ENCODE data around the gene COLEC12. TPM values are rescaled to one million over a fixed set of nuclear protein-coding genes. Genes with fewer than 3 reads are reported as not detected.

The COLEC12 gene
- total RNA-seq, 5 donors from 2014 or later (not counting 1 experiment from before 2014, with no cell fraction given): 0.07 to 0.32 TPM; not detected in 3

DNA sequence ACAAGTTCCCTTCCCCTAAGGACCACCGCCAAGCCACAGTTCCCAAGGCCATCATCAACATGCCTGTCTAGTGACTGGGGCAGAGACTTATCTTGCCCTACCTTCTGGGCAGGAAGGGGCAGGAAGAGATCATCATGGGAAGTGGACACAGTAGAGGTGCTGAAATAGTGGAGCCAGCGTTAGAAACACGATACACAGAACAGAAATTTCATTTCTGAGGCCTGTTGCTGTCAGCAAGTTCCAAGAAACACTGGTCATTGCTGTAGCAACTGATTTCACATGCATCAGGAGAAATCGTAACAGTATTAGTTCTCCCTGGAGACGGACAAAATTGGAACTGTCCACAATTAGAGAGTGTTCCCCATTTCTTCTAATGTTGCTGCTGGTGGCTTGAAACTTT is 83.0 kb downstream of the COLEC12 start:
- ATAC-seq (replicated peaks in 1 of 4) (no peak), DNase-seq (no peak)
- 82% methylated on average over 4 of the region's 5 CpGs for WGBS (ENCODE audit: insufficient coverage)
- Histone ChIP-seq H3K4me1 (ENCODE audit: control insufficient read depth in 1 of 2, extremely low read depth in 1 of 2, insufficient read depth in 2 of 2, low read length in 2 of 2) (no peaks in the 10 kb centered on the region), H3K27me3 (replicated peaks in 1 of 2; ENCODE audit: control insufficient read depth in 2 of 2, extremely low read depth in 1 of 2, insufficient read depth in 2 of 2, low read length in 1 of 2) (peaks cover 0 to 3% of the 10 kb centered on the region in 2 experiments), H3K27ac (ENCODE audit: low read length) (no peak overlapping the region), H3K9me3 (no peaks in the 10 kb centered on the region), H3K36me3 (ENCODE audit: control insufficient read depth in 2 of 2, extremely low read depth in 1 of 2, insufficient read depth in 1 of 2, low read length in 1 of 2) (no peaks in the 10 kb centered on the region), H3K4me3 (ENCODE audit: control insufficient read depth in 1 of 2, extremely low read depth in 1 of 2, low read length in 1 of 2) (no peak overlapping the region)
- Mint-ChIP-seq H3K4me1 (no peaks in the 10 kb centered on the region), H3K27ac (no peak overlapping the region), H3K36me3 (no peaks in the 10 kb centered on the region), H3K27me3 (peaks cover 0 to 8% of the 10 kb centered on the region in 2 donors), H3K9me3 (peaks cover 0 to 3% (median 0%) of the 10 kb centered on the region in 3 donors), H3K4me3 (no peak overlapping the region)
- POLR2A ChIA-PET: no interaction called here
- CTCF ChIA-PET: no interaction called here

DNA sequence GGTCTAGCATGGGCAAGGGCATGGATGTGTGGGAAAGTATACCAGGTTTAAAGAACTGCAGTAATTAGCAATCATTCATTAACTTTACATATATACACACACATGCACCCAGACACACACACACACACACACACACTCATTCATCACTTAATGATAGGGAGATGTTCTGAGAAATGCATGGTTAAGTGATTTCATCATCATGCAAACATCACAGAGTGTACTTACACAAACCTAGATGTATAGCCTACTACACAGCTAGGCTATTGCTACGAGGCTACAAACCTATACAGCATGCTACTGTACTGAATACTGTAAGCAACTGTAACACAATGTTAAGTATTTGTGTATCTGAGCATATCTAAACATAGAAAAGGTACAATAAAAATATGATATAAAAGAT is 83.6 kb downstream of the COLEC12 start:
- no peak overlapping the region for H3K4me3 Mint-ChIP-seq
- no peak overlapping the region for H3K27ac Mint-ChIP-seq
- H3K27me3 Mint-ChIP-seq: peaks cover under 1 to 8% of the 10 kb centered on the region in 2 donors
- Histone ChIP-seq H3K4me3 (ENCODE audit: control insufficient read depth in 1 of 2, extremely low read depth in 1 of 2, low read length in 1 of 2) (no peak overlapping the region), H3K9me3 (no peaks in the 10 kb centered on the region), H3K4me1 (ENCODE audit: control insufficient read depth in 1 of 2, extremely low read depth in 1 of 2, insufficient read depth in 2 of 2, low read length in 2 of 2) (no peaks in the 10 kb centered on the region), H3K27ac (ENCODE audit: low read length) (no peak overlapping the region), H3K36me3 (ENCODE audit: control insufficient read depth in 2 of 2, extremely low read depth in 1 of 2, insufficient read depth in 1 of 2, low read length in 1 of 2) (no peaks in the 10 kb centered on the region), H3K27me3 (replicated peaks in 1 of 2; ENCODE audit: control insufficient read depth in 2 of 2, extremely low read depth in 1 of 2, insufficient read depth in 2 of 2, low read length in 1 of 2) (peaks cover 0 to 3% of the 10 kb centered on the region in 2 experiments)
- CTCF ChIA-PET: no interaction called here
- no CpG with 5 or more reads among the region's 1 CpG for WGBS (ENCODE audit: insufficient coverage)
- ATAC-seq (replicated peaks in 1 of 4) (no peak), DNase-seq (no peak)
- no peaks in the 10 kb centered on the region for H3K36me3 Mint-ChIP-seq
- H3K4me1 Mint-ChIP-seq: no peaks in the 10 kb centered on the region
- H3K9me3 Mint-ChIP-seq: peaks cover under 1 to 3% (median 3%) of the 10 kb centered on the region in 3 donors
- POLR2A ChIA-PET: no interaction called here

DNA sequence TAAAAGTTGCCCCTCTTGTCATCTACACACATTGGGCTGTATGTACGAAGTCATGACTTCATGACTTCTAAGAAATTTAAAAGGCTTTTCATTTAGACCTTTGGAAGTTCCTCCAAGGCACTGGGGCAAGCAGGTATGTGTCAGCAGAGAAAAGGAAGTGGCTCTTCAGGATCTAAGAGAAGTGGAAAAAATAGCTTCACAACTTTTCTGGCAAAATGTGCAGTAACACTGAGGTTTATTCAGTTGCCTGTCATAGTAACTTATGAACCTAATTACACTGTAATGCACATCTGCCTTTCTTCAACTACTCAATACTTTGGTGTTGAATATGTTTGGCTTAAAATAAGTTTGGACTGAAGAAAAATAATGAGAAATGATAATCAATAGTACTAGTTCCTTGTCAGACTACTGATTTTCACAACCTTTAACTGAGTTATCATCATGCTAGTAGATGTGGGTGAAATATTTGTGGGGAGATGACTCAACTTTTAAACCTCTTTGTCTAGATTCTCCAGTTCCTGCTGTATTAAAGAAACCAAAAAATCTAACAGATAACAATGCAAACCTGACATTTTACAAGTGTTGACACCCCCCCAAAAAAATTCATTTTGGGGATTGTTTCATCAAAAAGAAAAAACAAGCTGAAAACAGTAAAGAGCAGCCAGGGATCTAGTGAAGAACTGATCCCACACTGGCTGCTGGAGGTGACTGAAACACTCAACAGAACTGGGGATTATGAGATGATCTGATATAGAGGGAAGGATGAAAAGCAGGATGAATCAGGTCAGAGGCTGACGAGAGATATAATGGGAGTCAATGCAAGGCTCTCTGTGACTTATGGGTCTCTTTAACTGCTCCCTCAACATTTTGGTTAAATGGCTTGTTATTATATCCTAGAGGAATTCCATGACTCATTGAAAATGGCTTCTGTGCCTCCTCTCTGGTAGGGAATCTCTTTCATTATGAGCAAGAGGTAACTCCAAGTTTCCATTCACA is 84.6 kb downstream of the COLEC12 start:
- H3K36me3 Mint-ChIP-seq: no peaks in the 10 kb centered on the region
- H3K4me1 Mint-ChIP-seq: no peaks in the 10 kb centered on the region
- POLR2A ChIA-PET: no interaction called here
- CTCF ChIA-PET: no interaction called here
- peaks cover 8% of the 10 kb centered on the region in 2 donors for H3K27me3 Mint-ChIP-seq
- no peak overlapping the region for H3K4me3 Mint-ChIP-seq
- no peaks in the 10 kb centered on the region for H3K36me3 ChIP-seq (ENCODE audit: control insufficient read depth in 2 of 2, extremely low read depth in 1 of 2, insufficient read depth in 1 of 2, low read length in 1 of 2)
- DNase-seq: no peak
- H3K9me3 ChIP-seq: no peaks in the 10 kb centered on the region
- H3K9me3 Mint-ChIP-seq: peaks cover 3 to 7% (median 4%) of the 10 kb centered on the region in 3 donors
- H3K27ac ChIP-seq (ENCODE audit: low read length): no peak overlapping the region
- no peak for ATAC-seq (replicated peaks in 1 of 4)
- no CpG with 5 or more reads among the region's 2 CpGs for WGBS (ENCODE audit: insufficient coverage)
- H3K27me3 ChIP-seq (replicated peaks in 1 of 2; ENCODE audit: control insufficient read depth in 2 of 2, extremely low read depth in 1 of 2, insufficient read depth in 2 of 2, low read length in 1 of 2): peaks cover 0 to 5% of the 10 kb centered on the region in 2 experiments
- no peak overlapping the region for H3K4me3 ChIP-seq (ENCODE audit: control insufficient read depth in 1 of 2, extremely low read depth in 1 of 2, low read length in 1 of 2)
- H3K27ac Mint-ChIP-seq: no peak overlapping the region
- H3K4me1 ChIP-seq (ENCODE audit: control insufficient read depth in 1 of 2, extremely low read depth in 1 of 2, insufficient read depth in 2 of 2, low read length in 2 of 2): no peaks in the 10 kb centered on the region

DNA sequence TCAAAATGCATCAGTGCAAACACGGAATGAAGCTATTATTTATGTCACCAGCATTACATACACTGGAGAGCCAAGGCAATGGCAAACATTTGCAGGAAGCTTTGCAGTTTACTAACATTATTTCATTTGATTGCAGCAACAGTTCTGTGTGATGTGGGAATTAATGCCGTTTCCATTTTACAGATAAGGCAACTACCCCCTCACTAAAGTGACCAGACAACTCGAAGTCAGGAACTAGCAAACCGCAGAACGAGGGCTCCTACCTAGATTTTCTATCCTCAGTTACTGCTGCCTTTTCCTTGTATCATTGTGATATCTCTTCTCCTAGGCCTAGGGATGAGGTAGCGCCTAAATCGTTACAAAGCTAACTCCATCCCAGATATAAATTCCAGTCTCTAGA is 85.5 kb downstream of the COLEC12 start:
- Mint-ChIP-seq H3K36me3 (no peaks in the 10 kb centered on the region), H3K27me3 (peaks cover 8 to 9% of the 10 kb centered on the region in 2 donors), H3K9me3 (peaks cover 3 to 7% (median 4%) of the 10 kb centered on the region in 3 donors), H3K4me3 (no peak overlapping the region), H3K27ac (no peak overlapping the region), H3K4me1 (no peaks in the 10 kb centered on the region)
- H3K4me3 ChIP-seq (ENCODE audit: control insufficient read depth in 1 of 2, extremely low read depth in 1 of 2, low read length in 1 of 2): no peak overlapping the region
- no peaks in the 10 kb centered on the region for H3K4me1 ChIP-seq (ENCODE audit: control insufficient read depth in 1 of 2, extremely low read depth in 1 of 2, insufficient read depth in 2 of 2, low read length in 2 of 2)
- no peak overlapping the region for H3K27ac ChIP-seq (ENCODE audit: low read length)
- DNase-seq (no peak), ATAC-seq (replicated peaks in 1 of 4) (no peak)
- WGBS (ENCODE audit: insufficient coverage): 56% methylated on average over 3 of the region's 7 CpGs
- no peaks in the 10 kb centered on the region for H3K36me3 ChIP-seq (ENCODE audit: control insufficient read depth in 2 of 2, extremely low read depth in 1 of 2, insufficient read depth in 1 of 2, low read length in 1 of 2)
- H3K27me3 ChIP-seq (replicated peaks in 1 of 2; ENCODE audit: control insufficient read depth in 2 of 2, extremely low read depth in 1 of 2, insufficient read depth in 2 of 2, low read length in 1 of 2): peaks cover 0 to 8% of the 10 kb centered on the region in 2 experiments
- no peaks in the 10 kb centered on the region for H3K9me3 ChIP-seq
- ChIA-PET CTCF (no interaction called here), POLR2A (no interaction called here)

DNA sequence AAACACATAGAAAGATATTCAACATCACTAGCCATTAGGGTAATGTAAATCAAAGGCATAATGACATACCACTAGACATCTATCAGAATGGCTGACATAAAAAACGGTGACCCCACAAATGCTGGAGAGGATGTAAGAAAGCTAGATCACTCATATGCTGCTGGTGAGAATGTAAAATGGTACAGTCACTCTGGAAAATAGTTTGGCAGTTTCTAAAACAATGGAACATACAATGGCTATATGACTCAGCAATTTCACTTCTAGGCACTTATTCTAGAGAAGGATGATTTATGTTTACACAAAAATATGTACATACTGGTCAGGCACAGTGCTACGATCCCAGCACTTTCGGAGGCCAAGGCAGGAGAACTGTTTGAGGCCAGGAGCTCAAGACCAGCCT is 87.3 kb downstream of the COLEC12 start:
- Histone ChIP-seq H3K36me3 (ENCODE audit: control insufficient read depth in 2 of 2, extremely low read depth in 1 of 2, insufficient read depth in 1 of 2, low read length in 1 of 2) (no peaks in the 10 kb centered on the region), H3K4me1 (ENCODE audit: control insufficient read depth in 1 of 2, extremely low read depth in 1 of 2, insufficient read depth in 2 of 2, low read length in 2 of 2) (no peaks in the 10 kb centered on the region), H3K9me3 (no peaks in the 10 kb centered on the region), H3K27ac (ENCODE audit: low read length) (no peak overlapping the region), H3K27me3 (replicated peaks in 1 of 2; ENCODE audit: control insufficient read depth in 2 of 2, extremely low read depth in 1 of 2, insufficient read depth in 2 of 2, low read length in 1 of 2) (peaks cover 0 to 5% of the 10 kb centered on the region in 2 experiments), H3K4me3 (ENCODE audit: control insufficient read depth in 1 of 2, extremely low read depth in 1 of 2, low read length in 1 of 2) (no peak overlapping the region)
- no peak overlapping the region for H3K27ac Mint-ChIP-seq
- H3K9me3 Mint-ChIP-seq: peaks cover 3 to 7% (median 4%) of the 10 kb centered on the region in 3 donors
- ATAC-seq (replicated peaks in 1 of 4) (no peak), DNase-seq (no peak)
- no peaks in the 10 kb centered on the region for H3K36me3 Mint-ChIP-seq
- 80% methylated on average over 2 of the region's 3 CpGs for WGBS (ENCODE audit: insufficient coverage)
- ChIA-PET POLR2A (no interaction called here), CTCF (no interaction called here)
- H3K4me3 Mint-ChIP-seq: no peak overlapping the region
- H3K4me1 Mint-ChIP-seq: no peaks in the 10 kb centered on the region
- peaks cover 7 to 12% of the 10 kb centered on the region in 2 donors for H3K27me3 Mint-ChIP-seq

DNA sequence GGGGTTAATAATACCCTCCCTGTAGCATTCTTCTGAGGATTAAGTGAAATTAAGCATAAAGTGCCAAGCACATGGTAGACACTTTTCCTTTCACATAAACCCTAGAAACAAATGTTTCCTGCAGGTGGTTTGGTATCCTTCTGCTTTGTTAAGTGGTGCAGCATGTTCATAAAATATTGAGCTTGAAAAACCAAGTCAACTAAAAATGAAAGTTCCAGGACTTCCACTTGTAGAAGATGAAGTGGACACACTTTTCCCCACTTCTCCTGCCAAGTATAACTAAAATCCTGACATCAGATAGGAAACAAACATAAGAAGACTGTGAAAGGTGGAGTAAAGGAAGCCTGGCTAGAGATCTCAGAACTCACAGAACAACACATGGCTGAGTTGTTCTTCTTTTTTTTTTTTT is 90.5 kb downstream of the COLEC12 start:
- H3K36me3 Mint-ChIP-seq: no peaks in the 10 kb centered on the region
- no peak overlapping the region for H3K27ac ChIP-seq (ENCODE audit: low read length)
- H3K27me3 Mint-ChIP-seq: peaks cover 12 to 20% of the 10 kb centered on the region in 2 donors
- ATAC-seq (replicated peaks in 1 of 4) (no peak), DNase-seq (no peak)
- no peak overlapping the region for H3K4me3 Mint-ChIP-seq
- no peaks in the 10 kb centered on the region for H3K36me3 ChIP-seq (ENCODE audit: control insufficient read depth in 2 of 2, extremely low read depth in 1 of 2, insufficient read depth in 1 of 2, low read length in 1 of 2)
- H3K9me3 ChIP-seq: no peaks in the 10 kb centered on the region
- H3K4me1 Mint-ChIP-seq: no peaks in the 10 kb centered on the region
- H3K4me3 ChIP-seq (ENCODE audit: control insufficient read depth in 1 of 2, extremely low read depth in 1 of 2, low read length in 1 of 2): no peak overlapping the region
- ChIA-PET CTCF (no interaction called here), POLR2A (no interaction called here)
- H3K9me3 Mint-ChIP-seq: peaks cover 11 to 16% (median 11%) of the 10 kb centered on the region in 3 donors
- H3K27me3 ChIP-seq (replicated peaks in 1 of 2; ENCODE audit: control insufficient read depth in 2 of 2, extremely low read depth in 1 of 2, insufficient read depth in 2 of 2, low read length in 1 of 2): peaks cover 0 to 10% of the 10 kb centered on the region in 2 experiments
- H3K4me1 ChIP-seq (ENCODE audit: control insufficient read depth in 1 of 2, extremely low read depth in 1 of 2, insufficient read depth in 2 of 2, low read length in 2 of 2): no peaks in the 10 kb centered on the region
- no peak overlapping the region for H3K27ac Mint-ChIP-seq
